HUES6 (cell line): ENCODE data around the gene KIAA1755.

ENCODE experiments used
- H3K27ac ChIP-seq: 2 replicates; pipeline ENCODE4 v1.7.0; 2013; ENCODE audit warnings: low read depth, mild to moderate bottlenecking, low read length, inconsistent platforms
- H3K27me3 ChIP-seq: 2 replicates; pipeline ENCODE4 v1.6.1; 2013; ENCODE audit warnings: low read length; ENCODE audit not compliant: control insufficient read depth, insufficient read depth
- H3K36me3 ChIP-seq: 2 replicates; pipeline ENCODE4 v1.6.1; 2013; ENCODE audit warnings: low read length; ENCODE audit not compliant: control insufficient read depth, insufficient read depth
- H3K4me1 ChIP-seq: 2 replicates; pipeline ENCODE4 v1.6.1; 2013; ENCODE audit warnings: low read length; ENCODE audit not compliant: control insufficient read depth, insufficient read depth
- H3K4me3 ChIP-seq: 2 replicates; pipeline ENCODE4 v1.5.1; 2013; ENCODE audit warnings: low read depth, low read length
- H3K9ac ChIP-seq: one replicate; pipeline ENCODE4 v1.6.1; 2013; ENCODE audit warnings: mild to moderate bottlenecking, low read length
- H3K9me3 ChIP-seq: 2 replicates; pipeline ENCODE4 v1.6.1; 2013; ENCODE audit warnings: low read depth, low read length; ENCODE audit not compliant: control insufficient read depth, insufficient read depth

KIAA1755 gene

GRCh38 chr20:38199501-38200390 is 60.8 kb downstream of the KIAA1755 start:
- no peak overlapping the region for H3K4me3 ChIP-seq
- H3K9me3 ChIP-seq: no peaks in the 10 kb centered on the region
- H3K4me1 ChIP-seq: peaks cover 9% of the 10 kb centered on the region; the same call in 1 of the 2 replicates
- H3K27me3 ChIP-seq: no peaks in the 10 kb centered on the region
- no peak overlapping the region for H3K9ac ChIP-seq
- H3K27ac ChIP-seq: no peak overlapping the region
- no peaks in the 10 kb centered on the region for H3K36me3 ChIP-seq

- no peak overlapping the region for H3K27ac ChIP-seq
- H3K9ac ChIP-seq: no peak overlapping the region
- H3K36me3 ChIP-seq: no peaks in the 10 kb centered on the region
- H3K4me1 ChIP-seq: peaks cover 9% of the 10 kb centered on the region; the same call in 1 of the 2 replicates
- H3K9me3 ChIP-seq: no peaks in the 10 kb centered on the region
- H3K27me3 ChIP-seq: no peaks in the 10 kb centered on the region
- no peak overlapping the region for H3K4me3 ChIP-seq
These were observed 62.2 kb downstream of the KIAA1755 start for GRCh38 chr20:38198238-38198861.

GRCh38 chr20:38197619-38198018 is 62.9 kb downstream of the KIAA1755 start:
- Histone ChIP-seq H3K9me3 (no peaks in the 10 kb centered on the region), H3K9ac (no peak overlapping the region), H3K27ac (no peak overlapping the region), H3K4me1 (peaks cover 9% of the 10 kb centered on the region; the same call in 1 of the 2 replicates), H3K36me3 (no peaks in the 10 kb centered on the region), H3K27me3 (no peaks in the 10 kb centered on the region), H3K4me3 (no peak overlapping the region)

DNA sequence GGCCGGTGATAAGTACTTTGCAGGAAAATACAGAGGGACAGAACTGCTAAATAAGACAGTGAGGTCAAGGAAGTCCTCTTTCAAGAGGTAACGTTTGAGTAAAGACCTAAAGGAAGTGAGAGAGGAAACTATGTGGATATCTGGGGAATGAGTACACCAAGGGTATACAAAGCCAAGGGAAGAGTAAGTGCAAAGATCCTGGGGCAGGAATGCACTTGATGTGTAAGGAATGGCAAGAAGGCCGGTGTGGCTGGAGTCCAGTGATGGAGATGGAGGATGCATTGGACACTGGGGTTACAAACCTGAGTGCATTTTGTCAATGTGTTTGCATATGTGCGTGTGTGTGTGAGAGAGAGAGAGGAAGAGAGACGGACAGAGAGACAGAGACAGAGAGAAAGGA is 63.3 kb downstream of the KIAA1755 start:
- Histone ChIP-seq H3K4me3 (no peak overlapping the region), H3K4me1 (peaks cover 9% of the 10 kb centered on the region; the same call in 1 of the 2 replicates), H3K9ac (no peak overlapping the region), H3K9me3 (no peaks in the 10 kb centered on the region), H3K27ac (no peak overlapping the region), H3K36me3 (no peaks in the 10 kb centered on the region), H3K27me3 (no peaks in the 10 kb centered on the region)

- no peak overlapping the region for H3K9ac ChIP-seq
These were observed 63.9 kb downstream of the KIAA1755 start for GRCh38 chr20:38196592-38196991.

GRCh38 chr20:38196076-38196475 is 64.5 kb downstream of the KIAA1755 start:
- H3K9ac ChIP-seq: no peak overlapping the region
- H3K4me3 ChIP-seq: no peak overlapping the region
- no peak overlapping the region for H3K27ac ChIP-seq
- H3K4me1 ChIP-seq: peaks cover 9% of the 10 kb centered on the region; the same call in 1 of the 2 replicates
- no peaks in the 10 kb centered on the region for H3K9me3 ChIP-seq
- no peaks in the 10 kb centered on the region for H3K36me3 ChIP-seq
- H3K27me3 ChIP-seq: no peaks in the 10 kb centered on the region

More at GRCh38 chr20:38196592-38196991, 63.9 kb downstream of the KIAA1755 start:
- H3K27ac ChIP-seq: no peak overlapping the region
- peaks cover 9% of the 10 kb centered on the region; the same call in 1 of the 2 replicates for H3K4me1 ChIP-seq
- H3K9me3 ChIP-seq: no peaks in the 10 kb centered on the region
- no peaks in the 10 kb centered on the region for H3K27me3 ChIP-seq
- H3K36me3 ChIP-seq: no peaks in the 10 kb centered on the region
- H3K4me3 ChIP-seq: no peak overlapping the region

DNA sequence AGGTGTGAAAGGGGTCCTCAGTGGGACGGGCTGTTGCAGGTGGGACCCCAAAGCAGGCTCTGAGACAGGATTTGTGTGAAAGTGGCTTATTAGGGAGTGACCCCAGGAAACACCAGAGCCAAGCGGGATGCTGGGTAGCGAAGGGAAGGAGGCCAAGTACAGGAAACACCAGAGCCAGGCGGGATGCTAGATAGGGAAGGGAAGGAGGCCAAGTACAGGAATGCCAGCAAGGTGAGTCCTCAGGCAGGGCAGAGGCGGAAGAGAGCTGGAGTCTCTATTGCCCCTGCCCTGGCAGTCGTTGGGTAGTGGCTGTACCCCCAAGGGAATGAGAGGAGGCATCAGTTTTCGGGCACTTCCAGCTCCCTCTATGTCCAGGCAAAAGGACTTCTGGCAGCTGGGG is 65.0 kb downstream of the KIAA1755 start:
- Histone ChIP-seq H3K9ac (no peak overlapping the region), H3K27ac (no peak overlapping the region), H3K36me3 (no peaks in the 10 kb centered on the region), H3K4me1 (peaks cover 9% of the 10 kb centered on the region; the same call in 1 of the 2 replicates), H3K4me3 (no peak overlapping the region), H3K9me3 (no peaks in the 10 kb centered on the region), H3K27me3 (no peaks in the 10 kb centered on the region)

DNA sequence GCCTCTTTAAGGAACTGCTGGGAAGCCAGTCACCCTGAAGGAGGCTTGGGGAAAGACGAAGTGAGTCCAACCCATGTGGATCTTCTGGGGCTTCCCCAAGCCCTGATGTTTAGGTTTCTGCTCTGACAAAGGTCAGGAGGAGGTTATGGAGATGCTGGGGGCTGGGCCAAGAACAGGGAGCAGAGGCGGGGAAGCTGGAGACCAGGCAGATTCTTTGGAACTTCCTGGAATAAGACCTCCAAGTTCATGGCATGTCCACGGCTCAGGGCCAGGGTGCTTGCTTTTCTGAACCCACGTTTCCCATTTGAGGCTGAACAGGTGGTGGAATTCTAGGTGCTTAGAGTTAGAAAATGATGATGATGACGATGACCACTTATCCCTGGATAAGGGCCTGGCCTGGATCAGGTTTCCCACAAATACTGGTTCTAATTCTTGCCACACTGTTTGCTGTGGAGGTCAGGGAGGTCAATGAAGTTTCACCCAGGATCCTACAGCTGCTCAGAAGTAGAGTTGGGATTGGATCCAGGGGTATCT is 65.5 kb downstream of the KIAA1755 start:
- Histone ChIP-seq H3K4me1 (peaks cover 9% of the 10 kb centered on the region; the same call in 1 of the 2 replicates), H3K9ac (no peak overlapping the region), H3K4me3 (no peak overlapping the region), H3K36me3 (no peaks in the 10 kb centered on the region), H3K27me3 (no peaks in the 10 kb centered on the region), H3K9me3 (no peaks in the 10 kb centered on the region), H3K27ac (no peak overlapping the region)

DNA sequence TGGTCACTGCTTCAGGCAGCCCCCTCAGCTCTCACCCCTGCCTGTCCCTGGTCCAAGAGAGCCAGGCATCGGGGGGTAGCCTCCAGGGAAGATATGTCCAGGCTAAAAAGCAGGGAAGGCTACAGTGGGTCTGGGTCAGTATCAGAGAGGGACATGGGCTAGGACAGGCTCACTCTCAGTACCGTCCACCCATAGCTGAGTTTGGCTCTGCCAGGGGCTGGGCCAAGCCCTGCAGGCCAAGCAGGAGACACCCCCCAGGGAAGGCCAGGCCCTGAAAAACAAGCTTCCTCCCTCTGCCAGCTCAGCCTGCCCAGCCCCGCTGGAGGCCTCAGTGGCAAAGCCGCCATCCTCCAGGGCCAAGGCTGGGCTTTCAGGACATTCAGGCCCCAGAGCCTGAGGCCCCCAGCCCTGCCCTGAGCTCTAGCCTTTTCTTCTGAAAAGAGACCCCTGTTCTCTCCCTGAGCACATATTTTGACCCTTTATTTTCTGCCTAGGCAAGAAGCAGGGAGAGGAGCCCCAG is 66.9 kb downstream of the KIAA1755 start:
- H3K27ac ChIP-seq: no peak overlapping the region
- no peak overlapping the region for H3K4me3 ChIP-seq
- H3K27me3 ChIP-seq: no peaks in the 10 kb centered on the region
- H3K9ac ChIP-seq: no peak overlapping the region
- no peaks in the 10 kb centered on the region for H3K36me3 ChIP-seq
- no peaks in the 10 kb centered on the region for H3K9me3 ChIP-seq
- H3K4me1 ChIP-seq: peaks cover 7% of the 10 kb centered on the region; the same call in 1 of the 2 replicates

DNA sequence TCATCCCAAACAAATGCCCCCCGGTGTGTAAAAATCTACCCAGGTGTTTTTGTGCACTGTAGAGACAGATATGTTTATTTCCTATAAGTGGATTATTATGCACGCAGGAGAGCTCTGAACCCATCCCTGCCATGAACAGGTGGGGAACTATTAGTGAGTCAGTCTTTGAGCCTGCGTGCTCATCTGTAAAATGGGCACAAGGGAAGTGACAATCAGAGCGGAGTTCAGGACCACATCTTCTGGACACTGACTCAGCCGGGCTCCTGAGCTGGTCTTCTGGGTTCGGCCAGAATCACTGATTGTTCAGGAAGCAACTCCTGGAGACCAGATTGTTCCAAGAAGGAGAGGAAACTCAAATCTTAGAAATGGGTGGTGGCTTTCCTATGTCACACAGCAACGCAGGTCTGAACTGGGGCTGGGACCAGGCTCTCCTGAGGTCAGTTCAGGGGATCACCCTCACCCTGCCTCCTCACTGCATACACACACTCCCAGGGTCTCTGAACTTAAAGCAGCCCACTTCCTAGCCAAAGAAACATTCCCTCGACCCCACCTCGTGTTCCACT is 68.1 kb downstream of the KIAA1755 start:
- Histone ChIP-seq H3K9me3 (no peaks in the 10 kb centered on the region), H3K27ac (no peak overlapping the region), H3K36me3 (no peaks in the 10 kb centered on the region), H3K4me3 (no peak overlapping the region), H3K9ac (no peak overlapping the region), H3K4me1 (peaks cover 2% of the 10 kb centered on the region; the same call in 1 of the 2 replicates), H3K27me3 (no peaks in the 10 kb centered on the region)
